Chondrocyte (in vitro differentiated cells): ENCODE results near the gene SYNE4. TPM values are rescaled to one million over a fixed set of nuclear protein-coding genes. Genes with fewer than 3 reads are reported as not detected.
"Not testable (repeated sequence)": the region's sequence is repeated elsewhere in the genome, so short reads cannot be mapped to it uniquely, and the experiment has no call there.

Source experiments
- DNase-seq: peaks from one replicate; pipeline ENCODE4 v3.0.0; 2021; ENCODE audit warnings: mixed read lengths, low spot score
- H3K27ac Mint-ChIP-seq: one replicate; pipeline ENCODE4 v1.8.0; 2021; ENCODE audit warnings: mild to moderate bottlenecking, moderate library complexity, mixed read lengths; ENCODE audit not compliant: unreplicated experiment
- H3K27me3 Mint-ChIP-seq: 2 replicates; pipeline ENCODE4 v1.8.0; 2021; ENCODE audit warnings: low read depth, mixed read lengths
- H3K36me3 Mint-ChIP-seq: 2 replicates; pipeline ENCODE4 v1.8.0; 2021; ENCODE audit warnings: low read depth, mixed read lengths
- H3K4me1 Mint-ChIP-seq: 2 replicates; pipeline ENCODE4 v1.8.0; 2021; ENCODE audit warnings: low read depth, mild to moderate bottlenecking, mixed read lengths
- H3K4me3 Mint-ChIP-seq: one replicate; pipeline ENCODE4 v1.8.0; 2021; ENCODE audit warnings: mild to moderate bottlenecking, moderate library complexity, mixed read lengths; ENCODE audit not compliant: unreplicated experiment
- H3K9me3 Mint-ChIP-seq: 2 replicates; pipeline ENCODE4 v1.8.0; 2021; ENCODE audit warnings: low read depth, mixed read lengths
- total RNA-seq: library from RNA; stranded (reverse); gene quantifications from 3 replicates; pipeline ENCODE4 v1.2.1, GENCODE V29; 2021
- TF ChIP-seq, protein P1 (sequence below): fragments of 200-600 bp; sonication (generic); IDR thresholded peaks from 2 replicates; pipeline ENCODE4 v1.5.0; 2021; ENCODE audit warnings: antibody characterized with exemption, mild to moderate bottlenecking, moderate library complexity

SYNE4 gene
- total RNA-seq, 1 donor from 2014 or later = 0.27 TPM

- H3K36me3 Mint-ChIP-seq = no peaks in the 10 kb centered on the region
- peaks cover 4% of the 10 kb centered on the region for H3K4me1 Mint-ChIP-seq
- H3K9me3 Mint-ChIP-seq = no peaks in the 10 kb centered on the region
- TF ChIP-seq, protein P1, sequence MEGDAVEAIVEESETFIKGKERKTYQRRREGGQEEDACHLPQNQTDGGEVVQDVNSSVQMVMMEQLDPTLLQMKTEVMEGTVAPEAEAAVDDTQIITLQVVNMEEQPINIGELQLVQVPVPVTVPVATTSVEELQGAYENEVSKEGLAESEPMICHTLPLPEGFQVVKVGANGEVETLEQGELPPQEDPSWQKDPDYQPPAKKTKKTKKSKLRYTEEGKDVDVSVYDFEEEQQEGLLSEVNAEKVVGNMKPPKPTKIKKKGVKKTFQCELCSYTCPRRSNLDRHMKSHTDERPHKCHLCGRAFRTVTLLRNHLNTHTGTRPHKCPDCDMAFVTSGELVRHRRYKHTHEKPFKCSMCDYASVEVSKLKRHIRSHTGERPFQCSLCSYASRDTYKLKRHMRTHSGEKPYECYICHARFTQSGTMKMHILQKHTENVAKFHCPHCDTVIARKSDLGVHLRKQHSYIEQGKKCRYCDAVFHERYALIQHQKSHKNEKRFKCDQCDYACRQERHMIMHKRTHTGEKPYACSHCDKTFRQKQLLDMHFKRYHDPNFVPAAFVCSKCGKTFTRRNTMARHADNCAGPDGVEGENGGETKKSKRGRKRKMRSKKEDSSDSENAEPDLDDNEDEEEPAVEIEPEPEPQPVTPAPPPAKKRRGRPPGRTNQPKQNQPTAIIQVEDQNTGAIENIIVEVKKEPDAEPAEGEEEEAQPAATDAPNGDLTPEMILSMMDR = no peak
- no peak overlapping the region for H3K27ac Mint-ChIP-seq
- H3K4me3 Mint-ChIP-seq = peak overlapping the region; percentile 71
- no peak for DNase-seq
- H3K27me3 Mint-ChIP-seq = peaks cover 29% of the 10 kb centered on the region
Observed at GRCh38 chr19:35986664-35987570, 21.7 kb downstream of the SYNE4 start.

GRCh38 chr19:35986111-35986510, 22.5 kb downstream of the SYNE4 start:
- DNase-seq = no peak
- TF ChIP-seq, protein P1 = no peak
- Mint-ChIP-seq H3K4me1 (peaks cover 4% of the 10 kb centered on the region), H3K27me3 (peaks cover 29% of the 10 kb centered on the region), H3K27ac (no peak overlapping the region), H3K4me3 (no peak overlapping the region), H3K9me3 (no peaks in the 10 kb centered on the region), H3K36me3 (no peaks in the 10 kb centered on the region)

GRCh38 chr19:35983177-35983576, 25.4 kb downstream of the SYNE4 start:
- no peak for DNase-seq
- H3K4me3 Mint-ChIP-seq = no peak overlapping the region
- no peaks in the 10 kb centered on the region for H3K36me3 Mint-ChIP-seq
- H3K9me3 Mint-ChIP-seq = no peaks in the 10 kb centered on the region
- H3K27me3 Mint-ChIP-seq = peaks cover 42% of the 10 kb centered on the region
- TF ChIP-seq, protein P1 = no peak
- no peak overlapping the region for H3K27ac Mint-ChIP-seq
- peaks cover 4% of the 10 kb centered on the region for H3K4me1 Mint-ChIP-seq

GRCh38 chr19:35980997-35981396, 27.6 kb downstream of the SYNE4 start:
- H3K9me3 Mint-ChIP-seq, H3K4me1 Mint-ChIP-seq, H3K4me3 Mint-ChIP-seq, H3K36me3 Mint-ChIP-seq, H3K27ac Mint-ChIP-seq, DNase-seq: not testable (repeated sequence)
- H3K27me3 Mint-ChIP-seq = peaks cover 50% of the 10 kb centered on the region

- TF ChIP-seq, protein P1 = no peak
Observed at GRCh38 chr19:35978832-35979365, 29.7 kb downstream of the SYNE4 start.

More at GRCh38 chr19:35978832-35979365, 29.7 kb downstream of the SYNE4 start:
- no peak for DNase-seq
- no peaks in the 10 kb centered on the region for H3K9me3 Mint-ChIP-seq
- H3K36me3 Mint-ChIP-seq = no peaks in the 10 kb centered on the region
- H3K4me3 Mint-ChIP-seq = no peak overlapping the region
- peaks cover 32% of the 10 kb centered on the region for H3K27me3 Mint-ChIP-seq
- H3K27ac Mint-ChIP-seq = no peak overlapping the region
- no peaks in the 10 kb centered on the region for H3K4me1 Mint-ChIP-seq
